DND-41 (cell line): ENCODE results near the gene RPL29.
"Not testable (repeated sequence)": the region's sequence is repeated elsewhere in the genome, so short reads cannot be mapped to it uniquely, and the experiment has no call there.

Source experiments
- ATAC-seq: fragments of 200-7000 bp; cut with Tn5 transposase; 3 replicates; pipeline ENCODE4 v1.9.1; 2021; ENCODE audit warnings: low read depth; ENCODE audit not compliant: insufficient read depth
- DNase-seq: peaks from one replicate; pipeline ENCODE4 v3.0.0-alpha.2; 2020
- H2AFZ ChIP-seq: 2 replicates; pipeline ENCODE4 v1.6.0; 2012; ENCODE audit warnings: low read depth, low read length
- H3K27ac ChIP-seq: 2 replicates; pipeline ENCODE4 v1.5.1; 2012; ENCODE audit warnings: low read length, inconsistent platforms
- H3K27me3 ChIP-seq: fragments of 200-600 bp; sonication (generic); 2 replicates; pipeline ENCODE4 v1.6.0; 2012; ENCODE audit warnings: low read length, mild to moderate bottlenecking, inconsistent platforms; ENCODE audit not compliant: insufficient read depth, poor library complexity
- H3K36me3 ChIP-seq: 2 replicates; pipeline ENCODE4 v1.5.1; 2012; ENCODE audit warnings: low read length, inconsistent platforms; ENCODE audit not compliant: insufficient read depth
- H3K4me1 ChIP-seq: 2 replicates; pipeline ENCODE4 v1.5.1; 2012; ENCODE audit warnings: mild to moderate bottlenecking, low read length; ENCODE audit not compliant: insufficient read depth
- H3K4me2 ChIP-seq: 2 replicates; pipeline ENCODE4 v1.6.0; 2012; ENCODE audit warnings: mild to moderate bottlenecking, moderate library complexity, low read length, inconsistent platforms; ENCODE audit not compliant: insufficient read depth
- H3K4me3 ChIP-seq, 2 experiments: fragments of 200-600 bp in 1 of 2; shearing (Covaris generic) in 1 of 2; 2 replicates each; pipeline ENCODE4 v1.5.1; 2012 to 2016; ENCODE audit warnings: inconsistent platforms in 2 of 2, low read length in 2 of 2, mild to moderate bottlenecking in 2 of 2, low read depth in 1 of 2, moderate library complexity in 1 of 2
- H3K79me2 ChIP-seq: 2 replicates; pipeline ENCODE4 v1.6.0; 2012; ENCODE audit warnings: low read length, inconsistent platforms; ENCODE audit not compliant: insufficient read depth
- H3K9ac ChIP-seq: 2 replicates; pipeline ENCODE4 v1.6.0; 2012; ENCODE audit warnings: low read depth, mild to moderate bottlenecking, inconsistent platforms, low read length, moderate library complexity
- H3K9me3 ChIP-seq: 2 replicates; pipeline ENCODE4 v1.5.1; 2012; ENCODE audit warnings: low read length, moderate library complexity, mild to moderate bottlenecking, inconsistent platforms; ENCODE audit not compliant: insufficient read depth, severe bottlenecking
- H4K20me1 ChIP-seq: 2 replicates; pipeline ENCODE4 v1.6.0; 2012; ENCODE audit warnings: low read length; ENCODE audit not compliant: insufficient read depth
- EZH2 ChIP-seq: IDR thresholded peaks from 3 replicates; pipeline ENCODE4 v1.6.1; 2012; ENCODE audit warnings: borderline replicate concordance, low read depth, mild to moderate bottlenecking, moderate library complexity, low read length, inconsistent platforms; ENCODE audit not compliant: severe bottlenecking
- TF ChIP-seq, protein P1 (sequence below): IDR thresholded peaks from 2 replicates; pipeline ENCODE4 v1.5.1; 2012; ENCODE audit warnings: borderline replicate concordance, low read length, moderate library complexity, mild to moderate bottlenecking; ENCODE audit not compliant: poor library complexity, severe bottlenecking; ENCODE audit errors: extremely low read depth

RPL29 gene

DNA sequence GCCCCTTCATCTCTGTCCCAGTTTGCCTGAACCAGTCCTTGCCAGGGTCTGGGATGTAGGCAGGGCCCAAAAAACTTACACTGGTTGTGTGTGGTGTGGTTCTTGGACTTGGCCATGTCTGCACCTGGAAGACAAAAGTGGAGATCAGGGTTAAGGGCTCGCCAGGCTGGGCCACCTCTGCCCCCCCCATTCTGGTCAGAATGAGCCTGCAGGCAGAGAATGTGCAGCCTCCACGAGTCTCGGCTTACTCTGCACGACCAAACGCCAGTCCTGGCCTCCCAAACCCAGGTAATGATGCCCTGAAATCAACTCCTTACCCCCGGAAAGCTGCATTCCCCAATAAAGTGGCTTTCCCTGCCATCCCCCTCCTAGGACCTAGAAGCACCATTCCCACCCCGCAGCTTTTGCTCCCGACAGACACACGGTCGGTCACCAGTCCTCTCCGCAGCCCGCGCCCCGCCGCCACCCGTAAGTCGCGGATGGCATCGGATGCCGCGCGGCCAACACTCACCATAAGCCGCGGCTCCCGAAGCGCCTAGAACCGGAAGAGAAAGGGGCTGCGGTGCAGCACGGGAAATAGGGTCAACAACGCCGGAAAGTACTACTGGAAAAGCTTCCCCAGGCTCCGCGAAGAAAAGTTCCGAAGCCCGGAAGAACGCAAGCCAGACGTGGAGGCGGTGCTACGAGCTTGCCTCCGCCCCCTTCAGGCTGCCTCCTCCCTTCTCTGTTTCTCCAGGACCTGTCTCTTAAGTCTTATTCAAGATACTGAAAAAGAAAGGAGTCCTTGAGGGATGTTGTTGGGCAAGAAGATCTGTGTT, at the start of gene RPL29:
TSS of gene RPL29 (minus strand) at position 550 of the 818 bp plus-strand sequence. CDS start at position 116, 434 bp downstream.
- no peak for TF ChIP-seq EZH2
- TF ChIP-seq, protein P1, sequence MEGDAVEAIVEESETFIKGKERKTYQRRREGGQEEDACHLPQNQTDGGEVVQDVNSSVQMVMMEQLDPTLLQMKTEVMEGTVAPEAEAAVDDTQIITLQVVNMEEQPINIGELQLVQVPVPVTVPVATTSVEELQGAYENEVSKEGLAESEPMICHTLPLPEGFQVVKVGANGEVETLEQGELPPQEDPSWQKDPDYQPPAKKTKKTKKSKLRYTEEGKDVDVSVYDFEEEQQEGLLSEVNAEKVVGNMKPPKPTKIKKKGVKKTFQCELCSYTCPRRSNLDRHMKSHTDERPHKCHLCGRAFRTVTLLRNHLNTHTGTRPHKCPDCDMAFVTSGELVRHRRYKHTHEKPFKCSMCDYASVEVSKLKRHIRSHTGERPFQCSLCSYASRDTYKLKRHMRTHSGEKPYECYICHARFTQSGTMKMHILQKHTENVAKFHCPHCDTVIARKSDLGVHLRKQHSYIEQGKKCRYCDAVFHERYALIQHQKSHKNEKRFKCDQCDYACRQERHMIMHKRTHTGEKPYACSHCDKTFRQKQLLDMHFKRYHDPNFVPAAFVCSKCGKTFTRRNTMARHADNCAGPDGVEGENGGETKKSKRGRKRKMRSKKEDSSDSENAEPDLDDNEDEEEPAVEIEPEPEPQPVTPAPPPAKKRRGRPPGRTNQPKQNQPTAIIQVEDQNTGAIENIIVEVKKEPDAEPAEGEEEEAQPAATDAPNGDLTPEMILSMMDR, result peak; percentile 4
- DNase-seq (peak; percentile 95), ATAC-seq (peak; percentile 92)
- peaks cover 40% of the 10 kb centered on the region for H3K36me3 ChIP-seq
- peak within 1 kb of the TSS; percentile 91 for H3K27ac ChIP-seq
- peak within 1 kb of the TSS; percentile 43 to 73 for H3K4me3 ChIP-seq
- peak within 1 kb of the TSS; percentile 69 for H2AFZ ChIP-seq
- peak within 1 kb of the TSS; percentile 93 for H3K4me2 ChIP-seq
- H3K27me3 ChIP-seq, result no peaks in the 10 kb centered on the region
- H3K9ac ChIP-seq, result peak within 1 kb of the TSS; percentile 86
- H3K4me1 ChIP-seq, result peaks cover 28% of the 10 kb centered on the region
- H4K20me1 ChIP-seq, result peaks cover 28% of the 10 kb centered on the region
- no peaks in the 10 kb centered on the region for H3K9me3 ChIP-seq
- H3K79me2 ChIP-seq, result peaks cover 31% of the 10 kb centered on the region

DNA sequence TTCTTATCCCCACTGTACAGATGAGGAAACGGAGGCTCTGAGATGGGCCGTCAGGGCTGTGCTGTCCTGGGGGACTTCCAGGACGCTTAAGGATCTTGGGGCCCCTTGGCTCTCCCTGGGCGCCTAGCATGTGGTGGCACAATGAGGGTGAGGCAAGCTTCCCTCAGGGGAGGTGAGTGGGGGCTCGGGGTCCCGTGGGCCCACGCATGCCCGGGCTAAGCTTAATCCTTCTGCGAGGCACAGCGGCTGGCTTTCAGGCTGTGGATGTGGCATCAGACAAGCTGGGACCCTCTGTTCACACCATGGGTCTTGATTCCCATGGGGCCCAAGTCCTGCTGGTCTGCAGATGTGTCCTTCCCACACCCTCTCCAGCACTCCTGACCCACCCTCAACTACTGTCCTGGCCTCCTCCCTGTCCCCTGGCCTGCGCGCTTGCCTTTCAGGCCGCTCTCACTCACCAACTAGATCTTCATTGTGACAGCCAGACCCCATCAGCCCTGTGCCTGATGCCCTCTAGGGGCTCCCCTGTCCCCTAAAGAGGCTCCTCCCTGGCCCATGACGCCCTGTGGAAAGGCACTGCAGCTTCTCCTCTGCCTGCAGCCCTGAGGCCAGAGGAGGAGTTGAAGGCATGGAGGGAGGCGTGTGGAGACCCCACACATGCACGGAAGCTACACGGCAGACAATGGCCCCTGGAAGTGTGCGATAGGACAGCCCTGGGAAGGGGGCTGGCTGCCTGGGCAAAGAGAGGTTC, 49.3 kb upstream of the RPL29 start:
- peaks cover 15% of the 10 kb centered on the region; the same call in 1 of the 2 replicates for H3K36me3 ChIP-seq
- no peaks in the 10 kb centered on the region for H3K4me1 ChIP-seq
- no peaks in the 10 kb centered on the region for H3K9me3 ChIP-seq
- no peak overlapping the region for H2AFZ ChIP-seq
- H3K9ac ChIP-seq, result no peak overlapping the region
- H3K4me3 ChIP-seq, result no peak overlapping the region
- peak; percentile 35; the same call in 1 of the 3 replicates for ATAC-seq
- H3K27me3 ChIP-seq, result no peaks in the 10 kb centered on the region
- no peaks in the 10 kb centered on the region for H3K79me2 ChIP-seq
- H4K20me1 ChIP-seq, result peaks cover 9% of the 10 kb centered on the region; the same call in 1 of the 2 replicates
- no peak for DNase-seq
- H3K27ac ChIP-seq, result no peak overlapping the region
- no peak overlapping the region for H3K4me2 ChIP-seq
- TF ChIP-seq, protein P1, result no peak
- no peak for TF ChIP-seq EZH2

DNA sequence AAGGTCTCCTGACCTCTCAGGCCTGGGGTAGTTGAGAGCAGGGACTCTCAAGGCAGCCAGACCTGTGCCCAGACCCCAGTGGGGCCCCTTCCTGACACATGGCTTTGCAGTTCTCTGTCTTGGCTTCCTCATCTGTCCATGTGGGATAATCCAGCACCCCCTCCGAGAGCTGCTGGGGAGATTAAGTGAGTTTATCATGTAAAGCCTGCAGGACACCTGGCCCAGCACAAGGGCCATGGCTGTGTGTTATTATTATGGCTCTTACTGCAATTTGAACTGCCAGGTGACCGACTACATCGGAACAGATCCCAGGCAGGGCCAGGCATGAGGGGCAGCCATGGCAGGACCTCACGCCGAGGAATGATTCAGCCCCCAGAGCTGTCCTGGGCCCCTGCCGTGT, 48.1 kb upstream of the RPL29 start:
- peaks cover 4% of the 10 kb centered on the region; the same call in 1 of the 2 replicates for H3K36me3 ChIP-seq
- TF ChIP-seq, protein P1, result no peak
- no peak for TF ChIP-seq EZH2
- no peaks in the 10 kb centered on the region for H3K9me3 ChIP-seq
- H3K27me3 ChIP-seq, result no peaks in the 10 kb centered on the region
- 0 out of 2 replicates have a peak, but pooled peaks cover 4% of the 10 kb centered on the region for H4K20me1 ChIP-seq
- H3K79me2 ChIP-seq, result no peaks in the 10 kb centered on the region
- DNase-seq (no peak), ATAC-seq (no peak)
- no peak overlapping the region for H2AFZ ChIP-seq
- no peaks in the 10 kb centered on the region for H3K4me1 ChIP-seq
- no peak overlapping the region for H3K4me2 ChIP-seq
- H3K9ac ChIP-seq, result no peak overlapping the region
- H3K4me3 ChIP-seq, result no peak overlapping the region
- H3K27ac ChIP-seq, result no peak overlapping the region

DNA sequence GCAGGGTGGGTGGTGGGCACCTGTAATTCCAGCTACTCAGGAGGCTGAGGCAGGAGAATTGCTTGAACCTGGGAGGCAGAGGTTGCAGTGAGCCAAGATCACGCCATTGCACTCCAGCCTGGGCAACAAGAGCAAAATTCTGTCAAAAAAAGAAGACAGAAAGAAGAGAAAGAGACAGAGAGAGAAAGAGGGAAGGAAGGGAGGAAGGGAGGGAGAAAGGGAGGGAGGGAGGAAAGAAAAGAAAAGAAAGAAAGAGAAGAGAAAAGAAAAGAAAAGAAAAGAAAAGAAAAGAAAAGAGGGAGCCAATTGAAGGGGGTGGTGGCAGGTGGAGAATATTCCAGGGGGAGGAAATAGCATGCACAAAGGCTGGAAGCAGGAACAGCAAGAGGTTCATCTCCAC, 47.3 kb upstream of the RPL29 start:
- H3K79me2 ChIP-seq, H3K4me2 ChIP-seq, H3K27ac ChIP-seq, H3K4me3 ChIP-seq, ATAC-seq, H4K20me1 ChIP-seq, H3K27me3 ChIP-seq, H3K9me3 ChIP-seq, H3K4me1 ChIP-seq, DNase-seq, H2AFZ ChIP-seq, H3K36me3 ChIP-seq, H3K9ac ChIP-seq: not testable (repeated sequence)
